Suppressor macrophage treated with lipopolysaccharide for 1 hour (primary cell): Measurements from ENCODE around the gene ETV5.

Experiments used
- DNase-seq, 3 donors: peaks; one replicate each; pipeline ENCODE4 v3.0.0-alpha.2; 2020 to 2022

The ETV5 gene

DNA sequence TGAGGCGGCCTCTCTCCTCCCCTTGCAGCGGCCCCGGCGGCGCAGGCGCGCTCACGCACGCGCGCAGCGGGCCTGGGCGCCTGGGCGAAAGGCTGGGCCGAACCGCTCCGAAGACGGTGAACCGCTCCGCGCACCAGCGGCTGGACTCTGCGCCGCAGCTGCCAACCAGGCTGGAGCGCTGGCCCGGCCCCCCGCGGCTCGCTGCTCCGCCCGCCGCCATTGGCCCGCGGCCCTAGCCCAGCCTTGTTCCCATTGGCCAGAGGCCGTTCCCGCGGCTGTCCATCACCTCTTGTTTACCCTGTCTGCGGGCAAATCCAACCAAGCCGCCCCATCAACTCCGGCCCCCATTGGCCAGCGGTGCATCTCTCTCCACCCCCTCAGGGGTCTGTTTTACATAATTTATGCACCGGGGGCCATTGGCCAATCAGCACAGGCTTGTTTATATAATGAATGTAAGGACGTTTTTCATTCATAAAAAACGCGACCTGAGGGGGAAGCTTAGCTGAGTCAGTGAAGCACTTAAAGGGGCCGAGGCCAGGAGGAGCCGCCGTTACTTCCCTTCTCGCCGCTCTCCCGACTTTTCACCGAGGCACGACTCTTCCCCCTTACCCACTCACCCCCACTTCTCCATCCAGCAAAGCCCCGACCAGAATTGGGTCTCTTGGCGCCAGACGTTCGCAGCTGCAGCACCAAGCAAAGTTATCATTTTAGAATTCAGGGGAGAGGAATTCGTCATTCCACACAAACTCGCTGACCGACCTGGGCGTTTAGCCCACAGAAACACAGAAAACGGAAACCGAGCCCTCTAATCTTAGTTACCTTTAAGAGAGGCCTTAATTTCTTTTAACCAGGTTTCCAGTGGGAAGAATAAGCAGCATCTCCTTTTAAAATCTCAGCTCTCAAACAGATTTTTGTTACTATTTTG, at the start of gene ETV5:
Gene ETV5, minus strand, starts transcription at position 149 of the 925 bp plus-strand sequence. CDS start 3,221 bp downstream, outside the sequence.
- DNase-seq, result peak; percentile 99 to 100 (median 99)

DNA sequence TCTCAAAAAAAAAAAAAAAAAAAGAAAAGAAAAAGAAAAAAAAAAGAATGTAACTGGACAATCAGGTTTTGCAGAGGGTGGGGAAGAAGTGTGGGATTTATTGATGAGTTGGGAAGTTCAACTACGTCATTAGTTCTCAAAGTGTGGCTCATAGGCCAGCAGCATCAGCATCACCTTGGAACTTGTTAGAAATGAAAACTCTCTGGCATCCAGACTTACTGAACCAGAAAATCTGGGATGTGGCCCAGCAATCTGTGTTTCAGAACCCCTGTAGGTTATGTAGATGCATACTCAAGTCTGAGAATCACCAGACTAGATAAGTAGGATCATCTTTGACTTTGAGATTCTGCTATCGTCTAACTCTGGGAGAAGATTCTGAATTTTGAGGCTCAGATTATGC, 45.8 kb upstream of the ETV5 start:
- DNase-seq, result no peak

DNA sequence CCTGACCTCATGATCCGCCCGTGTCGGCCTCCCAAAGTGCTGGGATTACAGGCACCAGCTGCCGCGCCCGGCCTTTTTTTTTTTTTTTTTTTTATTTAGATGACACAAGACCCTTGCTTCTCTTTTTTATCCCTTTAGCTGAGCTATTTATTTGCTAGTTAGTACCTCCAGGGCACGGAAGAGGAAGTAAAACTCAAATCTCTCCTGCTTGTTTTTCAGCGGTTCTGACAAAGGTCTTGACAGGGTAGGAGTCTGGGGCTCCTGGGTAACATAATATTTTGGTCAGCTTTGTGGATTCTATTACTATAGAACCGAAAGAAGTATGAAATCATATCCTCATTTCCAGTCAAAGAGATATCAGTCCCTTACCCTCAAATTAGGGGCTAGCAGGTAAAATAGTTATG, 44.0 kb upstream of the ETV5 start:
- peak; percentile 52 to 86 (median 75) for DNase-seq

DNA sequence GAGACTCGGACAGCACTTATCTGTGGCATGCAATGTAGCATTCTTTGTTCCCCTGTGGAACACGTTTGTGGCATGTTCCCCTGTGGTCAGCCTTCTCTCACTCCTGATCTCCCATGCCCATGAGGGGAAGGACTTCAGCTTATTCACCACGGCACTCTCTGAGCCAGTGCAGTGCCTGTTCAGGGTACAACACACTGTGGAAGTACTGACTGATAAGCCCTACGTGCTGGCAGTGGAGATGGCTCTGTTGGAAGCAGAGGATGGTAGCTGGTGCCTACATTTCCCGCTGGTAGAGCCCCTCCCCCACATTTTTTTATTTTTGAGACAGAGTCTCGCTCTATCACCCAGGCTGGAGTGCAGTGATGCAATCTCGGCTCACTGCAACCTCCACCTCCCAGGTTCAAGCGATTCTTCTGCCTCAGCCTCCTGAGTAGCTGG, 43.5 kb upstream of the ETV5 start:
- DNase-seq, result no peak

DNA sequence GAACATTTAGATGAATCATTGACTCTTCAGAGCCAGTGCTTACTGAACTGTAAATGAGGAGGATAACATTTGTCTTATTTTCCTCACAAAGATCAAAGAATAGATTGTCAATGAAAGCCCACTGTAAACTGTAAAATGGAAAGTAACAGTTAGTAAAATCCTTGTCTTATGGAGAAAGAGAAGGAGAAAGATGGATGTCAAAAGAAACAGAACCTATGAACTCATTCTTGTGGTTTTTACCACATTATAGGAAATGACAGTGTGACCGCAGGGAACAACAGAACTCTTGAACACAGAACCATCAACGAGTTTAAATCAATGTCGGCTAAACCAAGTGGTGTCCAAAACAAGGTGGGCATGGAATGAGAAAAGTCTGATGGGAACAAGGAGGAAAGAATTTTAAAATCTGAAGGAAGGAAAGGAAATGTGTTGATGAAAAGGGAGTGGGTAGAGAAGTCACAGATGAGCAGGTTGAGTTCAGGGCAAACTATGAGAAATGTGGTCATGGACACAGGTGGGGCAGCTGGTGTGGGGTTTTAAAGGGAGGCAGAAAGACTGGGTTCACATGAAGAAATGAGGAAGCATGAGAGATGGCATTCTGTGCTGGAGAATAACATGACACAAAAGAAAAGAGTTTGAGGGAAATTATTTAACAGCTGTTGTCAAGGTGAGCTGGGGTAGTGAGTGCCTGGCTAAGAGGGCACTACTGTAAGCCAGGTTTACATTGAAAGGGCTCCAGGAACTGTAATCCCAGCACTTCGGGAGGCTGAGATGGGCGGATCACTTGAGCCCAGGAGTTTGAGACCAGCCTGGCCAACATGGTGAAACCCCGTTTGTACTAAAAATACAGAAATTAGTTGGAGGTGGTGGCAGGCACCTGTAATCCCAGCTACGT, 42.4 kb upstream of the ETV5 start:
- DNase-seq, result peak; percentile 29 to 70 (median 67)

DNA sequence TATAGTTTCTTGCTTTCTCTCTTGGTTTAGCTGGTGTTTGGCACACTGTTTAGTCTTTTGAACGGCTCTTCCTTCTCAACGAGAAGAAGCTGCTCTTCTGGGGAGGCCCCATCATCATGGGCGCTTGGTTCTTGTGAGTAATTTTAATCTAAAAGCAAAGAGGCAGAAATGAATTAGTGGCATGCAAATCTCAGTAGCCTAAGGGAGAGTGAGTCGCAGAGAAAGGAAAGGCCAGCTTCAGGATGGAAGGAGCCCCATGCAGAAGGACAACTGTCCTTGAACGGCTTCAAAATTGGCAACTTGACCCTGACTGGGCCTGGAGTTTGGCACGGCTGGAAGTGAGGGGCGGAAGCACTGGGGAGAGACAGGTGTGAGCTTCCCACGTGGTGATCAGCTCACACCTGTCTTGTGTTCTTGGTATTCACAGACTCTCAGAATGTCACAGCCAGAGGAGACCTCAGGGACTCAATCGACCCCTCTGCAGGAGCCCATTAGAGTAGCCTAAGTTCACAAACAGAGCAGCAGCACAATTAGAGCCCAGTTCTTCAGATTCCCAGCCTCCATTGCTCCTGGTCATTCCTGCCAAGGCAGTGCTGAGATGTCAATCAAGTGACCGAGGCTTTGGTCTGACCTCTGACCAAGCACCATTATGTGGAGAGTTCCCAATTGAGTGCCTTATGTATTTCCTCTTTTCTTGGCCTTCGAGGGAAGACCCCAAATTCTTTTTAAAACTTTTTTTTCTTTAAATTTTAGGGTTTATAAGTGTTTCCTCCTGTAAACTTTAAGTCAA, 41.3 kb upstream of the ETV5 start:
- DNase-seq, result peak; percentile 20 to 43 (median 40)

DNA sequence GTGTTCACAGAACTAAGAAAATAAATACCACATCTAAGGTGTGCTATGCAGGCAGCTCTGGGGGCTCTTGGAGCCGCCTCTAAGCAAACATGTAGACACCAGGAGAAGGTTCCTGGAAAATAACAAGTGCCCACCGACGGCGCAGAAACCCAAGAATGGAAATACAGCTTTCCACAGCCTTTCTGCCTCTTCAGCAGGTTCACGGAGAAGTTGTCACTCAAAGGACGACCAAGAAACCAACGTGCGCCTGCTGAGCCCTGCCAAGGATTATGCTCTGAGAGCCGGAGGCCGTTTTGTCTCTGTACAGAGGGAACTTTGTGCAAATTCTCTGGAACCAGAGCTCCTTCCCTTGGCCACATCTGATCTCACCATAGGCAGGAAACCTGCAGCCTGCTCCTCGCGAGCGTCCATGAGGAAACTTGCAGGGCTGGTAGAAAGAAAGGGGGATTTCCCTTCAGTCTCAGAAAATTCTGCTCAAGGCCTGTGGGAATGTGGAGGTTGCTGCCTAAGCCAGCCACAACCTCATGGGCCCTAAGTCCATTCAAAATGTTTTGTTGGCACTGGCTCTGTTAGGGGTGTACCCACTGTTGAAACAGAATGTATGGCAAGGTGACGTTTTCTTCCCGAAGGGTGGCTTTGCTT, 40.6 kb upstream of the ETV5 start:
- peak; percentile 23 to 68 (median 53) for DNase-seq

DNA sequence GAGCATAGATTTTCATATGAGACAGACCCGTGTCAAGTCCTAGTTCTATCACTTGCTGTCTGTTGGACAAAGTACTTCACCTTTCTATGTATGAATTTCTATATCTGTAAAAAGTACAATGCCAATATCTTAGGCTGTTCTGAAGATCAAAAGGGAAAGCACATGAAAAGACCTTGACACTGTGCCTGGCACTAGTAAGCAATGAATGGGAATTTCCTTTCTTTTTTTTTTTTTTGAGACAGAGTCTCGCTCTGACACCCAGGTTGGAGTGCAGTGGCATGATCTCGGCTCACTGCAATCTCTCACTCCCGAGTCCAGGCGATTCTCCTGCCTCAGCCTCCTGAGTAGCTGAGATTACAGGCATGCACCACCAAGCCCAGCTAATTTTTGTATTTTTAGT, 35.4 kb upstream of the ETV5 start:
- no peak for DNase-seq

DNA sequence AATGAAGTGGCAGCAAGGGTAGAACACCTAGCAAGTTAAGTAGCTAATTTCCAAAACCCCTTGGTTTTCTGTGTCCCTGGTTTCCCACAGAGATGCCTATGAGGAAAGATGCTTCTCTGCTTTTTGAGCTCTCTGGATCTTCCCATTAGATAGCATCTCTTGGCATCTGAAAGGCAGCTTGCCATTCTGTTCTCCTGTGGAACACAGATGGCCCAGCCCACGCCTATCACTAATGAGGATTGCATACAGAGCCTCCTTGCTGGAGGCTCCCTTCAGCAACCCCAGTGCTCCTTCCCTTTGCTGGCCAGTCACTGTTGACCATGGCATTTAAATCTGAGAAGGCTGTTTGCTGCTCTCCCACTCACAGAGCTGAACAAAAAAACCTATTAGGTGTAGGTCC, 34.4 kb upstream of the ETV5 start:
- DNase-seq, result no peak

DNA sequence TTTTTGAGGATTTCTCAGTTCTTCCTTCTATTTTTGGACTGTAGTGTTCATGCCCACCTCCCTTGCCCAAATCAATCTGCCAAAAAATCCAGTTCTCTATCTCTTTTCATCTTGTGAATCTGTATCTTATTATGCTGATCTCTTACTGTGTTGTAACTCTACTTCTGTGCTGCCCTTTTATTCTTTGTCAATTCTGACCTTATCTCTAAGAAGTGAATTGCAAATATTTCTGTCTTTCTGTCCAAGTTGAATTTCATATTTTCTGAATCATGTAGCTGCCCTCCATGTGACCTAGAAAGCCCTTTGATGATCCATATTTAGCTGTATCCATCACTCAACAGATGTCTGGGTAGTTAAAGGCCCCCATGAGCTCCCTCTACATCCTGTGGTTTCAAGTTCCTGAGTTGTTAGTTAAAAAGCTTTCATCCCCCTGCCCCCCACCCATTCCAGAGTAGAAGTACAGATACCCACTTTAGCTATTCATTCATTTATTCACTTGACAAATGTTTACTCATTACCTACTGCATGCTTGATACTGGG, 33.6 kb upstream of the ETV5 start:
- DNase-seq, result no peak

DNA sequence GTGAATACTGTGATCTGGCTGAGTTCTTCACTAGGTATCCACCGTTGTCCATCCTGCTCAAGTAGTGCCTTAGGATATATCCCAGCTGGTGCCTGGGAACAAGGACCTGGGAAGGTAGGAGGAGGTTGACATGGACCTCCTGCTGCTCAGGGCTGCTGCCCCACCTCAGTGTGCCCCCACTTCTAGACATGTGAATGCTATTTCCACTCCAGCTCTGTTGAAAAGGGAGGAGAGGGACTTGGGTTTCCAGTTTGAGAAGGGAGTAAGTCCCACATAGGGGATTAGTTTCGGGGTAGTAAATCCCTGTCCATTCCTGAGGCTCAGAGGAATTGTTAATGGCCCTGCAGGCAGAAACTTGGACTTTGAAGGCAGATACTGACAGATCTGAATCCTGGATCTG, 32.9 kb upstream of the ETV5 start:
- DNase-seq, result no peak

DNA sequence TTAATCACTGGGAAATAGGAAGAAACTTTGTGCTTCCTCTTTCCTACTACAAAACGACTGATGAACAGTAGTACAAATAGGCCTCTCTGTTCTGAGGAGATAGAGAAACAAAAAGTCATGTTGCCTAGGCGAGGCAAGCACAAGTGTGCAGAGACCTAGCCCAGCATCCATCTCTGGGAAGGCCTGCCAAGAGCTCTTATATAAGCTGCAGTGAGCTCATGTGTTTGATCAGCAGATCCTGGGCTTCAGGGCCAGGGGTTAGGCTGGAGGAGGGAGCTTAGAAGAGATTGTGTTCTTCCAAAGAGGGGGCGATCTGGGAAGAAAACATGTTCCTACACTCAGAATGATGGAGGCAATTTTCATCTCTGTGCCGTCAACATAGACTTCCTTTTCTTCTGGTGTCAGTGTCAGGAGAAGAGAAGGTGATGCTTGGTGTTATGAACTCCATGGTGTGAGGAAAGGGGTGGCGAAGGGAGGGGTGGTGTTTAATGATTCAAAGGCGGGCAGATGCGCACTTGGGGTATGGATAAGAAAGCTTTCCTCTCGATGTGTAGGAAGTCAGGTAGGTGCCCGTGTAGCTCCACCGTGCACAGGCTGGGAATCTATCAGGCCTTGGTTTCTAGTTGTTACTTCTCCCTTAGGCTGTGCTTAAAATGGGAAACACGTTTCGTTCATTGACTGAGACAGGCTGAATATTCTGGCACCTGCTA, 29.5 kb upstream of the ETV5 start:
- peak in 1 of 3 donors; percentile 29 for DNase-seq

DNA sequence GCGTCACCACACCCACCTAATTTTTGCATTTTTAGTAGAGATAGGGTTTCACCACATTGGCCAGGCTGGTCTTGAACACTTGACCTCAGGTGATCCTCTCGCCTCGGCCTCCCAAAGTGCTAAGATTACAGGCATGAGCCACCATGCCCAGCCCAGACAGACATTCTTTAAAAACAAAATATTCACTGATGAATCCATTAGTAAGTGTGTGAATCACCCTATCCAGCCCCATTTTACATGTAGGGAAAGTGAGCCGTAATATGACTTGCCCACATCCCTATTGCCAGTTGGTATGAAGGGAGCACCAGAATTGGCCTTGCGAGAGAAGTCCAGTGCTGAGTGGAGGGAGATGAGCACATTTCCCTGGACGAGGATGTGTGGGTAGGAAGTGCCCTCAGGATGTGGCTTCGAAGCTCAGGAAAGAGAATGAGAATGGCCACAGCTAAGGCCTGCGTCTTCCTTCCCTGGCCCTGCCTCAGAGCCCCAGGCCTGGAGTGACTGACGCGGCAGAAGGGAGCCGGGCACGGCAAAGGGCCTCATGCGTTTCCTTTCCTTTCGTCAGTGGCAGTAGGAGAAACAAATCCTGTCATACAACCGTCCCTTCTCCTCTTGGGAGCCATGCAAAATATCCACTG, 28.3 kb upstream of the ETV5 start:
- DNase-seq, result no peak

DNA sequence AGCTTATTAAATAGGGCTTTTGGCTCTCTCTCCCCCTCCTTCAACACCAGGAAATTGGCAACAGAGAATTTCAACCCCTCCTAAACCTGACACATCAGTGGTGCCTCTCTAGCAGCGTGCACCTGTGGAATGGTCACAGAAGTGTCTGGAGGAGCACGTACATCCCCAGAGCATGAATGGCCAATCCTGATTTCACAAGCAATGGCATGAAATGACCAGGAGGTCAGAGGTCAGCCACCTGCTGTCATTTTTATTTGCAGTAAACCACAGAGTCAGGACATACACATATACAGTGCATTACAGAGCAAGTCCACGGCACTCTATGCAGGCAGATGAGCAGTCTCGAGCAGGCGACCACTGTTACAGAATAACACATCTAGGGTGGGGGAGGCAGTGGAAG, 25.1 kb upstream of the ETV5 start:
- DNase-seq, result no peak

DNA sequence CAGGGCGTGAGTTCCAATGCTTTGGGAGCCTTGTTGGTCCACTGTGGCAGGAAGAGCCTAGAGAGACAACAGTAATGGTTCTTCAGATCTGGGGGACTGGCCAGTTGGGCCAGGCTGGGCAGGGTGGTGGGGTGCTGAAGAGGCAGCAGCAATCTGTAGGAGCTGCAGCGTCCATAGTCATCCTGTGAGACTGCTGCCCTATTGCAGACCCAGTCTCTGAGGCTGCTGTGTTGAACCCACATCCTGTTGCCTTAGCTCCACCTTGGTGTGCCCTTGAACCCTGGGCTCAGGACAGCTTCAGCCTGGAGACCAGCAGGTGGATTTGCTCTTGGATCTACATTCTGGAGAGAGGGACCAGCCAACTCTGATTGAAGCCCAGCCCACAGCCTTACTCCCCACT, 23.6 kb upstream of the ETV5 start:
- DNase-seq, result no peak

DNA sequence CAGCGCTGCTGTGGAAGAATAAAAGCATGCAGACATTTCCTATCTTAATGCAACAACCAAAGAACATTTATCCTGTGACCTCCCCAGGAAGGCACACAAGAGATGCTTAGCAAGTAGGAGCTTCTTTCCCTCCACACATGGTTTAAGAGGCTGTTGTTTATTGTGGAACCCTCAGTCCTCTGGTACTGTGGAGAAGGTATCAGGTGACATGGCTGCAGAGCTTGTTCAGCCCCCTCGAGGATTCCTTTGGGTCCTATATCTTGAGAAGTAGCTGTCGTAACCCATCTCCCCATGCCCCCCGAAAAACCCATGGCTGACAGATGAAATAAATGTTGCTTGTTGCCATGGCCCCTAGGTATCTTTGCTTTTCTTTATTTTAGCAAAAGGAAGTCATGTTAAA, 20.3 kb upstream of the ETV5 start:
- DNase-seq, result no peak

DNA sequence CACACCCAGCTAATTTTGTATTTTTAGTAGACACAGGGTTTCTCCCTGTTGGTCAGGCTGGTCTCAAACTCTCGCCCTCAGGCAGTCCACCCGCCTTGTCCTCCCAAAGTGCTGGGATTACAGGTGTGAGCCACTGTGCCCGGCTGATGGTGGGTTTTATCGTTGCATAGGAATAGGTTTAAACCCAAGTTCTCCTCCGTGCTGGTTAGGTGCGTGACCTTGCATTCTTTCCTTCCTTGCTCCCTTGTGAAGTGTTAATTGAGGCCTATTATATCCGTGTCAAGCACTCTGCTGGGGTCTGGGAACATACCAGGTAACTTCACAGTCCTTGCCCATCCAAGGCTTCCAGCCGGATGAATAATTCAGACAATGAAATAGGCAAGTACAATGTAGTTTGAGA, 19.3 kb upstream of the ETV5 start:
- DNase-seq, result no peak

DNA sequence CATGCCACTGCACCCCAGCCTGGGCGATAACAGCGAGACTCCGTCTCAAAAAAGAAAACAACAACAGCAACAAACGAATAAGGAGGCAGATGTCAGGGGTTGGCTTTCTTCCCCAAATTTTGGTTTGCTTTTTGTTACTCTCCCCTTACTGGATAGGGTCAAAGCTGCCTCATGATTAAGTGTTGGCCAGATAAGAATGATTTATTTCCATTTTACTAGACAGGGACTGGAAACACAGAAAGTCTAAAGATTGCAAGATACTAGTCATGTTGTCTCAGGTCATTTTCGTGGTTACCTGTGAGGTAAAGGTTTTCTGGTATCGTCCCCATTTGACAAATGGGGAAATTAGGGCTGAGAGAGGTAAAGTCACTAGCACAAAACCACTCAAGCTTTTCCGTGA, 18.6 kb upstream of the ETV5 start:
- DNase-seq, result no peak

DNA sequence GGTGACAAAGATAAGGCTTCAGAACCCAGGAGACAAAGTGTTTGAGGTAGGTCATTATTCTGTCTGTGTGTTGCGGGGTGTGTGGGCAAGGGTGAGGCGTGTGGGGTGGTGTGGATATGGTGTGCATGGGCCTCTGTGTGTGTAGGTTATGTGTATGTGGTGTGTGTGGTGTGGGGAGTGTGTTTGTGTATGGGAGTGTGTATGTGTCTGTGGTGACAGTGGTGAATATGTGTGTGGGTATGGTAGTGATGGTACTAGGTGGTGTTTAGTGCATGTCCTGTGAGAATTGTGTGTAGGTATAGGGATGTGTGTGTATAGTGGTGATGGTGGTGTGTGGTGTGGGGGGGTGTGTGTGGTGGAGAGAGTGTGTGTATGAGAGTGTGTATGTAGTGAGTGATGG, 16.2 kb upstream of the ETV5 start:
- DNase-seq, result no peak

DNA sequence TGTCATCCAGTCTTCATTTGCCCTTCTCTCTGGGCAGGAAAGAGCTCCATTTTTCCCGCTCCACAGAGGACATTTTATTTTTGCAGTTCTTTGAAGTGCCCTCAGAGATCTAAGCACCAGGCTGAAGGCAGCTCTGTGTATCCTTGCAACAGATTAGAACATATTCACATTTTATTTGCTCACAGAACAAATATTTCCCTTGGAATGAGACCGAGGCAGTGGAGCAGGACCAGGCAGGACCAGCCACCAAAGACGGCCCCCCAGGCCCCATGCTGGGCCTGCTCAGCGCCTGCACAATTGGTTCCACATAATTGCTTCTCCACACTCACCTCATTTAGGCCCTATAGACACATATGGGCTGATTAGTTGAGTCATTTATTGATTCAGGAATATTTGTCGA, 15.7 kb upstream of the ETV5 start:
- DNase-seq, result no peak

DNA sequence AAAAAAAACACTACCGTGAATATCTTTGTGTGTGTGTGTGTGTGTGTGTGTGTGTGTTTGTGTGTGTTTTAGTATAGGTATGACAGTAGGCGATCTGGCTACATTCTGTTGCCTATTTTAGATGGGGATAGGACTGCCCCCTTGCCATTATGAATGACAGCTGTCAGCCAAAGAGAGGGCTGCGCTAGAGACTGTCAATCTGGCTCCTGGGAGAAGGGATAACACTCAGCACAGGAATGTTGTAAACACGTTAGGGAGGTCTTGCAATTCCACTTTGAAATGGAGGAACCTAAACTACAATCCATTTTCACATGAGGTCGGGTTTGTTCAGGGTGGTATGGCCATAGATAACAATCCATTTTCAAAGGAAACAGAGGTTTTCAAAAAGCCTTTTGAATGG, 14.1 kb upstream of the ETV5 start:
- no peak for DNase-seq
